NCI-H1436 treated with DMSO at 0.1 percent for 48 hours (cell line): Measurements from ENCODE around the gene RPS3.
"Not testable (repeated sequence)": the region's sequence is repeated elsewhere in the genome, so short reads cannot be mapped to it uniquely, and the experiment has no call there.

Source experiments
- DNase-seq: peaks from one replicate; lab custom pipeline; 2025; lab: John Stamatoyannopoulos, UW

Gene RPS3

DNA sequence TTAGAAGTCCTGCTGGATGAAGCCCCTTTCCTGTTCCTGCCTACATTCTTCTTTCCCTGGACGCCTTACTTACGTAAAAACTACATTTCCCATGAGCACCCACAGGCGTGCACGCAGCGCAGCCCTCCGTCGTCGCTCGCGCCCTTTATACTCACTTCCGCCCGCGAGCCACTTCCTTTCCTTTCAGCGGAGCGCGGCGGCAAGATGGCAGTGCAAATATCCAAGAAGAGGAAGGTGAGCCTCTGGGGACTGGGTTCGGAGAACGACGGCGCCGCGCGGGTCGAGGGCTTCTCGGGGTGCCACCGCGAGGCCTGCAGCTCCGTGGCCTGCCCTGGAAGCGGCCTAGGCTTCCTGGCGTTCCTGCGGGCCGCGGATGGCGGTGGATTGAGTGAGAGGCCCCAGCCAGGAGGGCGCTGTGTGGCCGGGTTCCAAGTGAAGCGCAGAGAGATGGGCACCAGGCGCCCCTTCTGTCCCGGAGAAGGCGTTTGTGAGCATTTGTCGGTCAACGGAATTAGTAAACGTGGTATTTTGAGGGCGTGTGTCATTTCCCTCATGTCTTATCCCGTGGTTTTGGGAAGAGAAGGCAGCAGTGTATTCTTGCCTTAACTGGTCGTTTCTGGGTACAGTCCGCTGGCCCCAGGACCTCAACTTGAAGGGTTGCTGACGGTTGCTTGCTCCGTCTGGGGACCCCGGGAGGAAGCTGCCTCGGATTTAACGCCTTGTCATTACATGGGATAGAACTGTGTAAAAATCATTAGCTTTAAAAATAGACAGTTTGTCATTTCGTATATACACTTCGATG is at the start of gene RPS3:
Gene RPS3 (plus strand): TSS at position 175 of the 802 bp plus-strand sequence. CDS start 30 bp downstream, at position 205.
- DNase-seq: peak; percentile 53

GRCh38 chr11:75349521-75350116 is 49.7 kb upstream of the RPS3 start:
- no peak for DNase-seq

GRCh38 chr11:75350122-75350742 is 49.1 kb upstream of the RPS3 start:
- DNase-seq: no peak

GRCh38 chr11:75350743-75351540 is 48.4 kb upstream of the RPS3 start:
- DNase-seq: no peak

DNA sequence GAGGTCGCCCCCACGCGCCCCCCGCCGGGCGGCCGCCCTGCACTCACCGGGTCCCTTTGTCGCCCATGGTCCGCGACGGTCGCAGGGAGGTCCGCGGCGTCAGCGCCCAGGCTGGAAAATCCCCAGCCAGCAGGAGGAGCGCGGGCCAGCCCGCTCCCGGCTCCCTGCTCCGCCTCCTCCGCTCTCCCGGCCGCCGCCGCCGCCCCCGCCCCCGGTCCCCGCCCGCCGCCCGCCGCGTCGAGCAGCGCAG is 47.9 kb upstream of the RPS3 start, which contains the start of gene ARRB1:
Gene ARRB1 (minus strand): TSS at position 121 of the 250 bp plus-strand sequence. CDS start 54 bp downstream, at position 67.
- no peak for DNase-seq

DNA sequence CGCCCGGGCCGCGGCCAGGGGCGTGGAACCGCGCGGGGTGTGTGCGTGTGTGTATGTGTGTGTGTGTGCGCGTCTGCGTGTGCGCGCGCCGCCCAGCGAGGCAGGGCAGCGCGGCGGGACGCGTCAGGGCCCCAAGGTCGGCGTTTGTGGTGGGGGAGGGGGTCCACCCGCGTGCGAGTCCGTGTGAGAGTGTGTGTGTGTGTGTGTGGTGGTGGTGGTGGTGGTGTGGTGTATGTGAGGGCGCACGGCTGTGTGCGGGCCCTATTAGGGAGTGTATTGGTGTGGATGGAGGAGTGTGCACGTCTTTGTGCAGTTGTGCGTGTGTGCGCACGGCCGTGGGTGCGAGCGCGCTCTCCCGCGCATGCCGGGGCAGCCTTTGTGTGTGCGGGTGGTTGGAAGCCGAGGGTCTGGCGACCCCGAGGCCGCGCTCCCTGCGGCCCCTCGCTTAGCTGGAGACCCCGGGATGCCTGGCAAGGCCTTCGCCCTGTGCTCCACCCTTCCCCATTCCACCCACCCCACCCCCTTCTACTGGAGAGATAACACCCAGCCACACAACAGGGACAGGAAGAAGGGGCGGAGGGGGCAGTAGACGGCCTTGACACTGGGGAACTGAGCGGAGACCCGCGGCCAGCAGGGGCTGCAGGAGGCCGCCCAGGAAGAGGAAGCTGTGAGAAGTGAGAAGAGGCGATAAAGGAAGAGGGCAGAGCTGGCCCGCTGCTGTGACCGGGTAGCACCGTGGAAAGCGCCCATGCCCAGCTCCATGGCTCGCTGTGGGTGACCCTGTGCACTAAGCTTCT is 47.3 kb upstream of the RPS3 start:
- DNase-seq: no peak

DNA sequence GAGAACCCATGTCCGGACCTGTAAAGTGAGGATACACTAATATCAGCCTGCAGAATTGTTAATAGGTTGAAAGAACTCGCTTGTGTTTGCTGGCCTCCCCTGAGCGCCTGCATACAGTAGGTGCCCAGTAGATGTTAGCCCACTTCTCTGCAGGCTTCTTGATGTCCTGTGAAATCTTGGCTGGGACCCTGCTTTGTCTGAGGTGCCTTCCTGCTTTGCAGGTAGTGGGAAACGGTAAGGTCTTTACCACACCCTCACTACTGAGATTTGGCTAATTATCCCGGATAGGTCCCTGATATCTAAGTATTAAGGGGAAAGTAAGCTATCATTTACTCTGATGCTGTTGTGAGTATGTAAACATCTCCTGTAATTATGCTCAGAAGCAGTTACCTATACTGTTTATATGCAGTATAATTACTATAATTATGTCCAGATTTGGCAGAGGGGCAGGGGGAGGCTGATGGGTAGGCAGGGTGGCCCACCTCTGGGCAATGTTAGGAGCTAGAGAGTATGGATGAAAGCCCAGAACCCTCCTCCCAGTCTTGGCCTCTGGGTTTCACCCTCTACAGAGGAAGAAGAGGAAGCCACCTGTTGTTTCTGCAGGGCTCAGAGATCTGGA is 46.6 kb upstream of the RPS3 start:
- DNase-seq: no peak

DNA sequence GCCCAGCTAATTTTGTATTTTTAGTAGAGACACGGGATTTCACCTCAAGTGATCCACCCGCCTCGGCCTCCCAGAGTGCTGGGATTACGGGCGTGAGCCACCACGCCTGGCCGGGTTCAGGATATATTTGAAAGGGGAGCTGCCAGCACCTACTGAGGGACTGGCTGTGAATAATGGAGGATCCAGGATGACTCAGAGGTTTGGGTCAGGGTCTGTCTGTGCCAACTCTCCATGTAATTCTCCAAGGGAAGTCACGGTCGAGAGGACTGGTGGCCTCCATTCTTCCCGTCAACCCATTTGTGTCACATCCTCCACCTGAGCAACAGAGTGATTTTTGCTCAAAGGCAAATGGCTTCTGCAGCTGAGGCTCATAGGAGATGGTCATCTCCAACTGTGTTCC is 44.3 kb upstream of the RPS3 start:
- DNase-seq: no peak

- no peak for DNase-seq
Observed at GRCh38 chr11:75356613-75357012, 42.7 kb upstream of the RPS3 start.

- DNase-seq: not testable (repeated sequence)
Observed at GRCh38 chr11:75362285-75362684, 37.0 kb upstream of the RPS3 start.

- DNase-seq: no peak
Observed at GRCh38 chr11:75365711-75366181, 33.6 kb upstream of the RPS3 start.

DNA sequence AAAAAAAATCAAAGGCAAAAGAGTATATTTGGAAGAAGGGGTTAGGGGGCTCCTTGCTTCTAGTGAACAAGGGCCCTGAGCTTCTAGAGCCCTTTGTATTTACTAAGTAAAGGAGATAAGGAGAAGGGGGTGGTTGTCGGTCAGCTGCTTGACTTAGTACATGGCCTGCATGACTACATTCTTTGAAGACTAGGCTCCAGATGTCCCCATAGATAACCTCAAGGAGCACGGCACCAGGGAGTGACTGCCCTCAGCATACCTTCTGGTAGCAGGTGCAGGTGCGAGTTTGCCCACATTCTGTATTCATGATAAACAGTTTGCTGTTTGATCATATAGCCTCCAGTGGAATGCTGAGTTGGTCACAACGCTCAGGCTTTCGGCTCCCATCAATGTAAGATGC is 32.5 kb upstream of the RPS3 start:
- DNase-seq: not testable (repeated sequence)

- DNase-seq: no peak
Observed at GRCh38 chr11:75369560-75370255, 29.6 kb upstream of the RPS3 start.

GRCh38 chr11:75371949-75372876 is 27.1 kb upstream of the RPS3 start:
- DNase-seq: no peak

- no peak for DNase-seq
Observed at GRCh38 chr11:75373201-75373600, 26.1 kb upstream of the RPS3 start.

DNA sequence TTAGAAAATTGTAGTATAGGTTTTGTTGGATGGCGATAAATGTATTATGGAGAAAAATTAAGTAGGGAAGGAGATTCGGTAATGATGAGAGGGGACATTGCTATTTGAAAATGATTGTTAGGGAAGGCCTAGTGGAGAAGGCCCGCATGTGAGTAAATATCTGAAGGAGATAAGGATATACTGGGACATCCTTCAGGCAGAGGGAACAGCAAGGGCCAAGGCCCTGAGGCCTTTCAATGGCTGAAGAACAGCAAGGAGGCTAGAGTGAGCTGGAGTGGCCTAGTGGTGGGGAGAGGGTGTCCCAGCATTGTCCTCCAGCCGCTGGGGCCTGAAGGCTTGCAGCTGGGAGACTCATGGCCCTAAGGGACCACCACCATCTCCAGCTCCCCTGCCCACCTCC is 24.7 kb upstream of the RPS3 start:
- DNase-seq: no peak

GRCh38 chr11:75375626-75376025 is 23.7 kb upstream of the RPS3 start:
- DNase-seq: no peak

DNA sequence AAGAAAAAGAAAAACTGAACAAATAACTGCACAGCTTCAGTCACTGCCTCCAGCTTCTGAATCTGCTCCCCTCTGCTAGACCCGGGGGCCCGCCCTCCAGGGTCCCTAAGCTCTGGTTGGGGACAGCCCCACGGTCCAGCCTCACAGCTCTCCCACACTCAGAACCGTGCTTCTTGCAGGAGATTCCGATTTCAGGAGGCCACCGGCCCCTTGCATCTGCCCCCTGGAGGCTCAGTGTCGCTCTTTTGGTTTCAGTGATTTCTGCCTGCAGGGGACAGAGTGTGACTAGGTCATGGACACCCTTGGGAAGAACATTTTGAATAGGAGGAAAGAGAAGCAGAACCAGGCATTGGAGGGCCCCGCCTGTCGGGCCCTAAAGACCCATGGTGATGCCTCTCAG is 23.1 kb upstream of the RPS3 start:
- DNase-seq: no peak

- DNase-seq: not testable (repeated sequence)
Observed at GRCh38 chr11:75378776-75379175, 20.5 kb upstream of the RPS3 start.
